OCI-LY1 (cell line): ENCODE measurements around the gene SENP5.

ENCODE experiments used
- CTCF ChIP-seq: fragments of 200-600 bp; sonication (generic), shearing (Covaris generic); IDR thresholded peaks from 2 replicates; pipeline ENCODE4 v1.5.1; 2017; ENCODE audit warnings: mild to moderate bottlenecking, antibody characterized with exemption, low read length, moderate library complexity, mixed read lengths
- EZH2 ChIP-seq: fragments of 200-600 bp; sonication (generic), shearing (Covaris generic); IDR thresholded peaks from 2 replicates; pipeline ENCODE4 v1.8.0; 2017; ENCODE audit warnings: borderline replicate concordance, mixed run types, mild to moderate bottlenecking, antibody characterized with exemption, low read length, moderate library complexity, mixed read lengths

DNA sequence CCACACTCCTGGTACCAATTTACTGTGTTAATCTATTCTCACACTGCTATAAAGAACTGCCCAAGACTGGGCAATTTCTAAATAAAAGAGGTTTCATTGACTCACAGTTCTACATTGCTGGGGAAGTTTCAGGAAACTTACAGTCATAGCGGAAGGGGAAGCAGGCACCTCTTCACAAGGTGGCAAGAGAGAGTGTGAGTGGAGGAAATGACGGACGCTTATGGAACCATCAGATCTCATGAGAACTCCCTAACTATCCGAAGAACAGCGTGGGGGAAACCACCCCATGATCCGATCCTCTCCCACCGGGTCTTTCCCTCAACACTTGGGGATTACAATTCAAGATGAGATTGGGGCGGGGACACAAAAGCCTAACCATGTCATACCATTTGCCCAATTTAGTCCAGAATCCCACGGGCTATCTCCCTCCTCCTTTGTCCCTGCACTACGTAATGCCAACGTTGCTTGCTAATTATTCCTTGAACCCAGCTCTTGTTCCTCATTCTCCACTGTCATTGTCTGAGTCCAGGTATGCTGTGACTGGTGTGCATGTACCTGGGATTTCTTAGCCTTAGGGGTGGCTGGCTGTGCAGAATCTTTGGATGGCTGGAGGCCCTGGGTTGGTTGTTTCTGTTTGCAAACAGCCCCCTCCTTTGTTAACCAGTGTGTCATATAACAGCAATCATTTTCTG lies 97.5 kb downstream of the SENP5 start:
- TF ChIP-seq CTCF: no peak
- TF ChIP-seq EZH2: no peak
